Activated CD8-positive, alpha-beta T cell treated with anti-CD3 and anti-CD28 coated beads for 36 hours (primary cell): Measurements from ENCODE around the gene DSC2. TPM values are rescaled to one million over a fixed set of nuclear protein-coding genes. Genes with fewer than 3 reads are reported as not detected.

ENCODE experiments used
- ATAC-seq: fragments of 200-7000 bp; cut with Tn5 transposase; one replicate; pipeline ENCODE4 v1.10.0; 2021; ENCODE audit warnings: mild to moderate bottlenecking, moderate library complexity
- CTCF ChIA-PET: fragments of 350-600 bp; sonication (Branson Sonifier 250); formaldehyde crosslinking; loops from one replicate; lab custom pipeline; 2021; ENCODE audit warnings: antibody characterized with exemption; lab: Charles Lee
- POLR2A ChIA-PET: fragments of 350-600 bp; sonication (Branson Sonifier 250); formaldehyde crosslinking; loops from one replicate; lab custom pipeline; 2021; ENCODE audit warnings: antibody characterized with exemption; lab: Charles Lee
- DNase-seq: peaks from one replicate; pipeline ENCODE4 v3.0.0-alpha.2; 2020
- H3K27ac Mint-ChIP-seq: one replicate; pipeline ENCODE4 v1.8.0; 2021; ENCODE audit warnings: mild to moderate bottlenecking, mixed read lengths
- H3K27me3 Mint-ChIP-seq: one replicate; pipeline ENCODE4 v1.8.0; 2021; ENCODE audit warnings: mixed read lengths
- H3K36me3 Mint-ChIP-seq: one replicate; pipeline ENCODE4 v1.8.0; 2021; ENCODE audit warnings: low read depth, mixed read lengths
- H3K4me1 Mint-ChIP-seq: one replicate; pipeline ENCODE4 v1.8.0; 2021; ENCODE audit warnings: low read depth, mixed read lengths
- H3K4me3 Mint-ChIP-seq: one replicate; pipeline ENCODE4 v1.8.0; 2021; ENCODE audit warnings: mild to moderate bottlenecking, moderate library complexity, mixed read lengths
- H3K9me3 Mint-ChIP-seq: one replicate; pipeline ENCODE4 v1.8.0; 2021; ENCODE audit warnings: mixed read lengths
- intact Hi-C: fragments of 100-400 bp; cut with micrococcal nuclease; formaldehyde crosslinking; loops from one replicate; pipeline ENCODE4 v1.10.0; 2022
- total RNA-seq, 2 experiments: library from RNA; stranded (reverse); gene quantifications; one replicate each; pipeline ENCODE4 v1.2.3, GENCODE V29; 2021
- TF ChIP-seq, protein P1 (sequence below): fragments of 200-600 bp; IDR thresholded peaks from one replicate; pipeline ENCODE4 v1.8.0; 2022; ENCODE audit warnings: antibody characterized with exemption, mild to moderate bottlenecking

The DSC2 gene
- total RNA-seq, 2 experiments from 2014 or later = not detected

DNA sequence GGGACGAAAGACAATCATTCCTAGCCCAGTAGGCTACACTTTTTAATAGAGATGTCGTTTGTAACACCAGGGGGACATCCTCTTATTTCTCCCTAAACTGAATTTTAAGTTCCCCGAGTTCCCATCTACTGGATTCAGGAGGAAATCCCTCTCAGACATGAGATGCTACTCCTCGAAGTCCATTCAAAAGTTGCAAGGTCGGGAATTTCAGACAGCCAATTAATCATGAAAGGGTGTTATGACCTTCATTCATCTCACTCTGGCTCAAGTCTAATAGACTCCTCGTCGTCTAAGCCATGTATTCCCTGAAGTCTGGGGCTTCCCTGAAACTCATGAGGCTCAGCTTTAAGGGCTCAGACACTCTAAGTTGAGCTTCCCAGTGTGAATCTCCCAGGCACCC is 58.5 kb downstream of the DSC2 start:
- no peak overlapping the region for H3K4me3 Mint-ChIP-seq
- no peak for DNase-seq
- peaks cover 3% of the 10 kb centered on the region for H3K4me1 Mint-ChIP-seq
- peaks cover 8% of the 10 kb centered on the region for H3K9me3 Mint-ChIP-seq
- TF ChIP-seq, protein P1, sequence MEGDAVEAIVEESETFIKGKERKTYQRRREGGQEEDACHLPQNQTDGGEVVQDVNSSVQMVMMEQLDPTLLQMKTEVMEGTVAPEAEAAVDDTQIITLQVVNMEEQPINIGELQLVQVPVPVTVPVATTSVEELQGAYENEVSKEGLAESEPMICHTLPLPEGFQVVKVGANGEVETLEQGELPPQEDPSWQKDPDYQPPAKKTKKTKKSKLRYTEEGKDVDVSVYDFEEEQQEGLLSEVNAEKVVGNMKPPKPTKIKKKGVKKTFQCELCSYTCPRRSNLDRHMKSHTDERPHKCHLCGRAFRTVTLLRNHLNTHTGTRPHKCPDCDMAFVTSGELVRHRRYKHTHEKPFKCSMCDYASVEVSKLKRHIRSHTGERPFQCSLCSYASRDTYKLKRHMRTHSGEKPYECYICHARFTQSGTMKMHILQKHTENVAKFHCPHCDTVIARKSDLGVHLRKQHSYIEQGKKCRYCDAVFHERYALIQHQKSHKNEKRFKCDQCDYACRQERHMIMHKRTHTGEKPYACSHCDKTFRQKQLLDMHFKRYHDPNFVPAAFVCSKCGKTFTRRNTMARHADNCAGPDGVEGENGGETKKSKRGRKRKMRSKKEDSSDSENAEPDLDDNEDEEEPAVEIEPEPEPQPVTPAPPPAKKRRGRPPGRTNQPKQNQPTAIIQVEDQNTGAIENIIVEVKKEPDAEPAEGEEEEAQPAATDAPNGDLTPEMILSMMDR = no peak
- peaks cover 44% of the 10 kb centered on the region for H3K27me3 Mint-ChIP-seq
- H3K27ac Mint-ChIP-seq = no peak overlapping the region
- no peak for ATAC-seq
- ChIA-PET CTCF (no interaction called here), POLR2A (no interaction called here)
- H3K36me3 Mint-ChIP-seq = peaks cover 3% of the 10 kb centered on the region
- intact Hi-C loops = no loop called here

DNA sequence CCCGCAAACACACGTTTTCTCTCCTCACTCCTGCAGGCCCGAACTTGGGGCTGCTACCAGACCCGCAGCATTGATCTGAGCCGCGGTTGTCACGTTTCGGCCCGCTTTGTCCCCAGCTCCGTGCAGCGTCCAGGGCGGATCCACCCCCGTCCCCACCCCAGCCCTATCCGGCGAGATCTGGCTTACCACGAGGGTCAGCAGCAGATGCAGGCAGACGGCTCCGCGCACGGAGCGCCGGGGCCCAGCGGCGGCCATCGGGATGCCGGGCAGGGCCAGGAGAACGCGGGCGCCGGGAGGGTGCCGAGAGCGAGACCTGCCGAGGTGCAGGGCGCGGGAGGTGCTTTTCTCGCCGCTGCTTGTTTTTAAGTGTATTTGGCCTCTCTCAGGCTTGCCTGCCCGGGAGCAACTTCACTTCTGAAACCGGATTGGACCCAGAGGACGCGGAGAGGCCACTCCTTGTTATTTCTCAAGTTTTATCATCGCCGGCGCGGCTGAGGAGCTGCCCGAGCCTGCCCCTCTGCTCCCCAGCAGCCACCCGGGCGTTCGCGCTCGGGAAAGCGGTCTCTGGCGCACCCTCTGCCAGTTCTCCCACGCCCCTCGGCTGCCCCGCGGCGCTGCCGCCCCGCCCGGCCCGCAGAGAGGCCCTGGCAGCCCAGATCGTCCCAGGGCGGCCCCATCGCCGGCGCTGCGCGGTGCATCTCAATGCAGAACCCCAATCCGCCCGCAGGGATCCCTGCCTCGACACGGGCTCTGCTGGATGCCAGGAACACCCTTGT is 59.6 kb downstream of the DSC2 start, which contains the start of gene DSC3:
Gene DSC3 (minus strand): TSS at position 337 of the 776 bp plus-strand sequence. CDS start 82 bp downstream, at position 255.
- DNase-seq (no peak), ATAC-seq (peak; percentile 10)
- peak within 1 kb of the TSS; percentile 35 for H3K4me3 Mint-ChIP-seq
- ChIA-PET POLR2A (no interaction called here), CTCF (no interaction called here)
- H3K36me3 Mint-ChIP-seq = peaks cover 3% of the 10 kb centered on the region
- peaks cover 44% of the 10 kb centered on the region for H3K27me3 Mint-ChIP-seq
- intact Hi-C loops = no loop called here
- TF ChIP-seq, protein P1 = no peak
- H3K4me1 Mint-ChIP-seq = peaks cover 3% of the 10 kb centered on the region
- H3K27ac Mint-ChIP-seq = no peak within 1 kb of the TSS
- H3K9me3 Mint-ChIP-seq = peaks cover 8% of the 10 kb centered on the region

DNA sequence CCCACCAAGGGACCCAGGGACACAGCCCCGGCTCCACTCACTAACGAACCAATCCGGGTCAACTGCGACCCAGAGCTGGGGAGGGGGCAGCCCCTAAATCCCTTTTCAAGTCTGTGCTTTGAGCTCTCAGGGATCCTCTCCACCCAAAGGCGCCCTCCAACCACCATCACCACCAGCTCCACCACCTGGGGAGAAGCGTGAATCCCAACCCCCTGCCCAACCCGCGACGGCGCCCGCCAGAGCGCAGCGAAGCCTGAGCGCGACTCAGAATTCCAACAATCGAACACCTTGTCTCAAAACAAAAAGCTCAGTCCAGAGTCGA is 60.2 kb downstream of the DSC2 start:
- ATAC-seq = no peak
- Mint-ChIP-seq H3K36me3 (peaks cover 3% of the 10 kb centered on the region), H3K4me3 (peak overlapping the region; percentile 35), H3K9me3 (peaks cover 8% of the 10 kb centered on the region), H3K4me1 (peaks cover 3% of the 10 kb centered on the region), H3K27me3 (peaks cover 44% of the 10 kb centered on the region), H3K27ac (no peak overlapping the region)
- intact Hi-C loops = no loop called here
- POLR2A ChIA-PET = no interaction called here
- TF ChIP-seq, protein P1 = no peak
- CTCF ChIA-PET = no interaction called here
- no peak for DNase-seq

DNA sequence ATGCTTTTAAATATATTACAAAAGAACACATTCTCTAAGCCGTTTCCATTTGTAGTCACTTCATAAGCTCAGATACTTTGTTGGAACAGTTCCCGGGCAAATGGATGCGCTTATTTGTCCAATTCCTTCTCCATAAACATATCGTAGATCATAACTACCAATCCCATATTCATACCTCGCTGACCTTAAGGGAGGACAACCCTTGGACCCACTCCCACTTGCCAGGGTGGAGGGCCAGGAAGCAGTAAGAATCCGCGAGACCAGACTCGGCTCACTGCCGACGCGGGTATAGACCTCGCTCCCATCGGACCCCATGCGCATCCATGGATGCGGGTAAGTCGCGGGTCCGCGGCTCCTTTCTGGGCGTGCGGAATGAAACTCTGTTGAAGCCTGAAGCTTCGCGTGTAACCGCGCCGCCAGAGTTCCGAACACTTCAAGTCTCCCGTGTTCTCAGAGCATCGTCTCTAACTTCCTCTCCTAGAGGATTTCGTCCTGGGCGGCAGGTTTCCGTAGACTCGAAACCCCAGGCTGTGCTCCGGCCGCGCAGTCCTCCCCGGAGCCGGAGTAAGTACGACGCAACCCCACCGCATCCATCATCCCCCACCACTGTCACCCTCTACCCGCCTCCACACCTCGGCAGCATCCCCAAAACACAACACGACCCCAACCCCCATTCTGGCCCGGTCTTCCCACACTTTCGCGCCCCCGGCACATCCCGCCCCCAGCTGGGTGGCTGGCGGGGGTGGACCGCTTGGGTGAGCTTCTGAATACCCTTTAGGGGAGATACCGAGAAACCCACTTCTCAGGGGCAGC is 60.7 kb downstream of the DSC2 start:
- intact Hi-C loops = no loop called here
- Mint-ChIP-seq H3K27ac (no peak overlapping the region), H3K27me3 (peaks cover 44% of the 10 kb centered on the region), H3K4me3 (peak overlapping the region; percentile 35), H3K36me3 (peaks cover 3% of the 10 kb centered on the region), H3K9me3 (peaks cover 8% of the 10 kb centered on the region), H3K4me1 (peaks cover 3% of the 10 kb centered on the region)
- ChIA-PET CTCF (no interaction called here), POLR2A (no interaction called here)
- TF ChIP-seq, protein P1 = no peak
- ATAC-seq (no peak), DNase-seq (no peak)
